WTC11 (cell line): Measurements from ENCODE around the gene CACNG3.

Source experiments
- CBFB ChIP-seq: sonication (generic); formaldehyde crosslinking; IDR thresholded peaks from 2 replicates; pipeline ENCODE4 v1.8.1; 2022; ENCODE audit warnings: mild to moderate bottlenecking, low read depth, missing genetic modification reagents
- FOXJ3 ChIP-seq: sonication (generic); formaldehyde crosslinking; IDR thresholded peaks from 2 replicates; pipeline ENCODE4 v1.9.0; 2021; ENCODE audit warnings: missing genetic modification reagents, mild to moderate bottlenecking, borderline replicate concordance
- GRHL2 ChIP-seq: fragments of 250-450 bp; sonication (Bioruptor Pico); IDR thresholded peaks from 2 replicates; pipeline ENCODE4 v1.8.0; 2022; ENCODE audit warnings: mild to moderate bottlenecking, moderate library complexity; ENCODE audit not compliant: insufficient replicate concordance, severe bottlenecking
- NR3C1 ChIP-seq: sonication (generic); formaldehyde crosslinking; conservative IDR thresholded peaks from 2 replicates; pipeline ENCODE4 v1.8.1; 2023; ENCODE audit warnings: low read depth, mild to moderate bottlenecking, missing genetic modification reagents
- TF ChIP-seq, protein P1 (sequence below): fragments of 250-450 bp; sonication (Bioruptor Pico); IDR thresholded peaks from 2 replicates; pipeline ENCODE4 v2.1.2; 2022; ENCODE audit warnings: mild to moderate bottlenecking, moderate library complexity
- TF ChIP-seq, protein P2 (sequence below): fragments of 200-600 bp; IDR thresholded peaks from 2 replicates; pipeline ENCODE4 v1.8.0; 2022; ENCODE audit warnings: antibody characterized with exemption
- TF ChIP-seq, protein P3 (sequence below): sonication (generic); formaldehyde crosslinking; IDR thresholded peaks from 2 replicates; pipeline ENCODE4 v1.8.1; 2022; ENCODE audit warnings: low read depth, missing genetic modification reagents, borderline replicate concordance
- TF ChIP-seq, protein P4 (sequence below): sonication (generic); formaldehyde crosslinking; conservative IDR thresholded peaks from 2 replicates; pipeline ENCODE4 v1.8.1; 2022; ENCODE audit warnings: mild to moderate bottlenecking, missing genetic modification reagents
- TF ChIP-seq, protein P5 (sequence below): fragments of 250-450 bp; sonication (Bioruptor Pico); IDR thresholded peaks from 2 replicates; pipeline ENCODE4 v1.9.0; 2021; ENCODE audit warnings: mild to moderate bottlenecking, borderline replicate concordance

DNA sequence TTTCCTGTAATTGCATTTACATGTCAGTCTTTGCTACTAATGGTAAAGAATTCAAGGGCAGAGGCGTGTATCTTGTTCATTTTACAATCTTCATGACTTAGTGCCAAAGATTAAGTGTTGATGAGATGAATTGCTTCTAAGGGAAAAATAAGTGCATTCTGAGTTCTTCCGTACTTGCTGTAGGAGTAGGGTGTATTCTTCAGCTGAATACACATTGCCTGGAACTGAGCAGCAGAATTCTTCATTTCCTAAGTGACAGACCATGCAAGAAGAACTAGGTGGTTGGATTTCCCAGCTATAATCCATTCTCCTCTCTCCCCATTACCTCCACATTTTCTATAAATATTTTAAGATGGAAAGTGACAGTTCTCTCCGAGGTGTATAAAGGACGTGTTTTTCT, 104.8 kb downstream of the CACNG3 start:
- TF ChIP-seq CBFB (CRISPR knock-in tag): no peak
- TF ChIP-seq, protein P1, sequence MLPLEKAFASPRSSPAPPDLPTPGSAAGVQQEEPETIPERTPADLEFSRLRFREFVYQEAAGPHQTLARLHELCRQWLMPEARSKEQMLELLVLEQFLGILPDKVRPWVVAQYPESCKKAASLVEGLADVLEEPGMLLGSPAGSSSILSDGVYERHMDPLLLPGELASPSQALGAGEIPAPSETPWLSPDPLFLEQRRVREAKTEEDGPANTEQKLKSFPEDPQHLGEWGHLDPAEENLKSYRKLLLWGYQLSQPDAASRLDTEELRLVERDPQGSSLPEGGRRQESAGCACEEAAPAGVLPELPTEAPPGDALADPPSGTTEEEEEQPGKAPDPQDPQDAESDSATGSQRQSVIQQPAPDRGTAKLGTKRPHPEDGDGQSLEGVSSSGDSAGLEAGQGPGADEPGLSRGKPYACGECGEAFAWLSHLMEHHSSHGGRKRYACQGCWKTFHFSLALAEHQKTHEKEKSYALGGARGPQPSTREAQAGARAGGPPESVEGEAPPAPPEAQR (CRISPR knock-in tag): no peak
- TF ChIP-seq, protein P2, sequence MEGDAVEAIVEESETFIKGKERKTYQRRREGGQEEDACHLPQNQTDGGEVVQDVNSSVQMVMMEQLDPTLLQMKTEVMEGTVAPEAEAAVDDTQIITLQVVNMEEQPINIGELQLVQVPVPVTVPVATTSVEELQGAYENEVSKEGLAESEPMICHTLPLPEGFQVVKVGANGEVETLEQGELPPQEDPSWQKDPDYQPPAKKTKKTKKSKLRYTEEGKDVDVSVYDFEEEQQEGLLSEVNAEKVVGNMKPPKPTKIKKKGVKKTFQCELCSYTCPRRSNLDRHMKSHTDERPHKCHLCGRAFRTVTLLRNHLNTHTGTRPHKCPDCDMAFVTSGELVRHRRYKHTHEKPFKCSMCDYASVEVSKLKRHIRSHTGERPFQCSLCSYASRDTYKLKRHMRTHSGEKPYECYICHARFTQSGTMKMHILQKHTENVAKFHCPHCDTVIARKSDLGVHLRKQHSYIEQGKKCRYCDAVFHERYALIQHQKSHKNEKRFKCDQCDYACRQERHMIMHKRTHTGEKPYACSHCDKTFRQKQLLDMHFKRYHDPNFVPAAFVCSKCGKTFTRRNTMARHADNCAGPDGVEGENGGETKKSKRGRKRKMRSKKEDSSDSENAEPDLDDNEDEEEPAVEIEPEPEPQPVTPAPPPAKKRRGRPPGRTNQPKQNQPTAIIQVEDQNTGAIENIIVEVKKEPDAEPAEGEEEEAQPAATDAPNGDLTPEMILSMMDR: no peak
- no peak for TF ChIP-seq FOXJ3 (CRISPR knock-in tag)
- no peak for TF ChIP-seq NR3C1 (CRISPR knock-in tag)
- TF ChIP-seq, protein P3, sequence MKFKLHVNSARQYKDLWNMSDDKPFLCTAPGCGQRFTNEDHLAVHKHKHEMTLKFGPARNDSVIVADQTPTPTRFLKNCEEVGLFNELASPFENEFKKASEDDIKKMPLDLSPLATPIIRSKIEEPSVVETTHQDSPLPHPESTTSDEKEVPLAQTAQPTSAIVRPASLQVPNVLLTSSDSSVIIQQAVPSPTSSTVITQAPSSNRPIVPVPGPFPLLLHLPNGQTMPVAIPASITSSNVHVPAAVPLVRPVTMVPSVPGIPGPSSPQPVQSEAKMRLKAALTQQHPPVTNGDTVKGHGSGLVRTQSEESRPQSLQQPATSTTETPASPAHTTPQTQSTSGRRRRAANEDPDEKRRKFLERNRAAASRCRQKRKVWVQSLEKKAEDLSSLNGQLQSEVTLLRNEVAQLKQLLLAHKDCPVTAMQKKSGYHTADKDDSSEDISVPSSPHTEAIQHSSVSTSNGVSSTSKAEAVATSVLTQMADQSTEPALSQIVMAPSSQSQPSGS (CRISPR knock-in tag): no peak
- TF ChIP-seq, protein P4, sequence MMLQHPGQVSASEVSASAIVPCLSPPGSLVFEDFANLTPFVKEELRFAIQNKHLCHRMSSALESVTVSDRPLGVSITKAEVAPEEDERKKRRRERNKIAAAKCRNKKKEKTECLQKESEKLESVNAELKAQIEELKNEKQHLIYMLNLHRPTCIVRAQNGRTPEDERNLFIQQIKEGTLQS (CRISPR knock-in tag): no peak
- TF ChIP-seq GRHL2 (CRISPR knock-in tag): no peak
- TF ChIP-seq, protein P5, sequence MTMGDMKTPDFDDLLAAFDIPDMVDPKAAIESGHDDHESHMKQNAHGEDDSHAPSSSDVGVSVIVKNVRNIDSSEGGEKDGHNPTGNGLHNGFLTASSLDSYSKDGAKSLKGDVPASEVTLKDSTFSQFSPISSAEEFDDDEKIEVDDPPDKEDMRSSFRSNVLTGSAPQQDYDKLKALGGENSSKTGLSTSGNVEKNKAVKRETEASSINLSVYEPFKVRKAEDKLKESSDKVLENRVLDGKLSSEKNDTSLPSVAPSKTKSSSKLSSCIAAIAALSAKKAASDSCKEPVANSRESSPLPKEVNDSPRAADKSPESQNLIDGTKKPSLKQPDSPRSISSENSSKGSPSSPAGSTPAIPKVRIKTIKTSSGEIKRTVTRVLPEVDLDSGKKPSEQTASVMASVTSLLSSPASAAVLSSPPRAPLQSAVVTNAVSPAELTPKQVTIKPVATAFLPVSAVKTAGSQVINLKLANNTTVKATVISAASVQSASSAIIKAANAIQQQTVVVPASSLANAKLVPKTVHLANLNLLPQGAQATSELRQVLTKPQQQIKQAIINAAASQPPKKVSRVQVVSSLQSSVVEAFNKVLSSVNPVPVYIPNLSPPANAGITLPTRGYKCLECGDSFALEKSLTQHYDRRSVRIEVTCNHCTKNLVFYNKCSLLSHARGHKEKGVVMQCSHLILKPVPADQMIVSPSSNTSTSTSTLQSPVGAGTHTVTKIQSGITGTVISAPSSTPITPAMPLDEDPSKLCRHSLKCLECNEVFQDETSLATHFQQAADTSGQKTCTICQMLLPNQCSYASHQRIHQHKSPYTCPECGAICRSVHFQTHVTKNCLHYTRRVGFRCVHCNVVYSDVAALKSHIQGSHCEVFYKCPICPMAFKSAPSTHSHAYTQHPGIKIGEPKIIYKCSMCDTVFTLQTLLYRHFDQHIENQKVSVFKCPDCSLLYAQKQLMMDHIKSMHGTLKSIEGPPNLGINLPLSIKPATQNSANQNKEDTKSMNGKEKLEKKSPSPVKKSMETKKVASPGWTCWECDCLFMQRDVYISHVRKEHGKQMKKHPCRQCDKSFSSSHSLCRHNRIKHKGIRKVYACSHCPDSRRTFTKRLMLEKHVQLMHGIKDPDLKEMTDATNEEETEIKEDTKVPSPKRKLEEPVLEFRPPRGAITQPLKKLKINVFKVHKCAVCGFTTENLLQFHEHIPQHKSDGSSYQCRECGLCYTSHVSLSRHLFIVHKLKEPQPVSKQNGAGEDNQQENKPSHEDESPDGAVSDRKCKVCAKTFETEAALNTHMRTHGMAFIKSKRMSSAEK: no peak
